ENCODE measurements around the gene PYDC1.

Gene PYDC1

GRCh38 chr16:31221357-31222160 is 4.6 kb upstream of the PYDC1 start:
- DNase-seq (ENCODE audit: insufficient read length, low spot score) (no peak), FAIRE-seq (no peak)
- no peak for TF ChIP-seq CTCF (IDR thresholded peaks at IDR 0.05; ENCODE audit: insufficient read depth, missing control alignments)

DNA sequence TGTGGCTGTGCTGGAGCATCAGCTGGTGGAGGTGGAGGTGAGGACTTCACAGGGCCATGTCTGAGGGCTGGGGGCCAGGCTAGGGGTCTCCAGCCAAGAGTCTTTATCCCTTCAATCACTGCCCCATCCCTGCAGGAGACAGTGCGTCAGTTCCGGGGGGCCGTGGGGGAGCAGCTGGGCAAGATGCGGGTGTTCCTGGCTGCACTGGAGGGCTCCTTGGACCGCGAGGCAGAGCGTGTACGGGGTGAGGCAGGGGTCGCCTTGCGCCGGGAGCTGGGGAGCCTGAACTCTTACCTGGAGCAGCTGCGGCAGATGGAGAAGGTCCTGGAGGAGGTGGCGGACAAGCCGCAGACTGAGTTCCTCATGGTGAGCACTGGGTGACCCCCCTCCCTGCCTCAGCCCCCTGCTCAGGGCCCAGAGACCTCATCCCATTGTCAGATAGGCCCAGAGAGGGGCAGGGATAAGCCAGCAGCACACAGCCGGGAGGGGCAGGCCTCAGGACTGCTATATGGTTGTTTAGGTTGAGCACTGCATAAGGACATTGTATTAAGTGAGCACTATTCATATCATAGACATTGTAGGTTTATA is 2.3 kb upstream of the PYDC1 start:
- no peak for TF ChIP-seq CTCF (IDR thresholded peaks at IDR 0.05; ENCODE audit: insufficient read depth, missing control alignments)
- FAIRE-seq (no peak), DNase-seq (ENCODE audit: insufficient read length, low spot score) (no peak)

- peak; percentile 18 for DNase-seq (ENCODE audit: insufficient read length, low spot score)
- no peak for TF ChIP-seq CTCF (IDR thresholded peaks at IDR 0.05; ENCODE audit: insufficient read depth, missing control alignments)
- FAIRE-seq, result no peak
Observed at GRCh38 chr16:31217136-31217530, 198 bp upstream of the PYDC1 start.

DNA sequence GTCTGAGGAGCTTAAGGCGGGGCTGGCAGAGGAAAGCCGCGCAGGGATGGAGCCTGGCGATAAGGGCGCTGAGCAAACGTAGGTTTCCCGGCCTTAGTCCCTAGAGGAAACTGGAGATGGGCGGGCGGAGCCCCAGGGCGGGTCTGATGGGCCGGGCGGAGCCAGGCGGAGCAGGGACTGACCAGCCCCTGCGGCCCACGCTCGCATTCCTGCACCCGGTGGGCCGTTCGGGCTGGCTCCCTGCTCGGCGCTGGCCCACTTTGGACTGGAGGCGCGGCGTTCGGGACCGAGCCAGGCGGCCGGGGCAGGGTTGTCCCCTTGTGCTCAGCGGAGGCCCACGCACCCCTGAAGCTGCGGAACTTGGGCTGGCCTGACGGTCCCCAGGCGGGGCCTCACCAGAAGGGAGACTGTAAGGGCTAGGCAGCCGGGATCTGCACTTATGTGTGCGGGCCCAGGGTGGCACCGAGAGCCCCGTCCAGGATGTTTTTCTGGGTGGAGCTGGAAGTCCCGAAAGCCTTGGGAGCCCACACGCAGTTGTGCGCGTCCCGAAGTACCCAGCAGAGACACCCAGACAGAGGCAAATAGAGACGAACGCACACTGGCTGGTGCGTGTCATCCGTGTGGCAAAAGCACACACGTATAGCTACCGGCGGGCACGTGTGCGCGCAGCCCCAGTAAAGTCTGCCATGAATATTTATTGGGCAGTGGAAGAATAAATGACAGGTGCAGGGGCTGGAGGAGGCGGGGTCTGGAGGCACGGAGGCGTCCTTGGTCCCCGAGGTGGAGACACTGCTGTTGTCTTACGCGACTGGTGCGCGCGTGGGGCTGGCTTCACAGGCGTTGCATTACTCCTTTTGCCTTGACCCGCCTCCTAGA is 1.4 kb downstream of the PYDC1 start:
- DNase-seq (ENCODE audit: insufficient read length, low spot score) (peak; percentile 67), FAIRE-seq (no peak)
- no peak for TF ChIP-seq CTCF (IDR thresholded peaks at IDR 0.05; ENCODE audit: insufficient read depth, missing control alignments)

DNA sequence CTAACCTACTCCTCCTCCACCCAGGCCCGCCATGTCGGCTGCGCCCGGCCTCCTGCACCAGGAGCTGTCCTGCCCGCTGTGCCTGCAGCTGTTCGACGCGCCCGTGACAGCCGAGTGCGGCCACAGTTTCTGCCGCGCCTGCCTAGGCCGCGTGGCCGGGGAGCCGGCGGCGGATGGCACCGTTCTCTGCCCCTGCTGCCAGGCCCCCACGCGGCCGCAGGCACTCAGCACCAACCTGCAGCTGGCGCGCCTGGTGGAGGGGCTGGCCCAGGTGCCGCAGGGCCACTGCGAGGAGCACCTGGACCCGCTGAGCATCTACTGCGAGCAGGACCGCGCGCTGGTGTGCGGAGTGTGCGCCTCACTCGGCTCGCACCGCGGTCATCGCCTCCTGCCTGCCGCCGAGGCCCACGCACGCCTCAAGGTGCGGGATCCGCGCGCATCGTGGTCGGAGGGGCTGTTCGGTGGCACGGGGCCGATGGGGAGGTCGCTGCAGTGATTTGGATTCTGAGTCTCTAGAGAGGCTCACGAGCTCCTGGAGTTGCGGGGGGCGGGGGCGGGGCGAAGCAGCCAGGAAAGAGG is 2.1 kb downstream of the PYDC1 start:
- no peak for TF ChIP-seq CTCF (IDR thresholded peaks at IDR 0.05; ENCODE audit: insufficient read depth, missing control alignments)
- FAIRE-seq, result no peak
- DNase-seq (ENCODE audit: insufficient read length, low spot score), result peak; percentile 24

- no peak for DNase-seq (ENCODE audit: insufficient read length, low spot score)
Observed at GRCh38 chr16:31213877-31214707, 2.8 kb downstream of the PYDC1 start, which contains the start of gene TRIM72. TSS of gene TRIM72 (plus strand) at chr16:31214119. CDS start at chr16:31214739, 620 bp downstream.

More at GRCh38 chr16:31213877-31214707, 2.8 kb downstream of the PYDC1 start, which contains the start of gene TRIM72:
- no peak for FAIRE-seq
- no peak for TF ChIP-seq CTCF (IDR thresholded peaks at IDR 0.05; ENCODE audit: insufficient read depth, missing control alignments)

Measured in D721Med (cell line).